Endodermal cell (in vitro differentiated cells): ENCODE measurements around the gene GTPBP8. TPM values are rescaled to one million over a fixed set of nuclear protein-coding genes. Genes with fewer than 3 reads are reported as not detected.
"Not testable (repeated sequence)": the region's sequence is repeated elsewhere in the genome, so short reads cannot be mapped to it uniquely, and the experiment has no call there.

Experiments used
- DNase-seq: peaks from one replicate; pipeline ENCODE4 v3.0.0-alpha.2; 2017
- H3K27ac ChIP-seq: 2 replicates; pipeline ENCODE4 v1.5.1; 2013; ENCODE audit warnings: mild to moderate bottlenecking, low read depth, low read length, moderate library complexity
- H3K27me3 ChIP-seq: 2 replicates; pipeline ENCODE4 v1.6.1; 2013; ENCODE audit warnings: mild to moderate bottlenecking, low read length, moderate library complexity; ENCODE audit not compliant: insufficient read depth, control insufficient read depth, poor library complexity, severe bottlenecking
- H3K36me3 ChIP-seq: 2 replicates; pipeline ENCODE4 v1.7.0; 2013; ENCODE audit warnings: mild to moderate bottlenecking, low read length, moderate library complexity; ENCODE audit not compliant: control insufficient read depth, insufficient read depth
- H3K4me1 ChIP-seq: one replicate; pipeline ENCODE4 v1.7.0; 2013; ENCODE audit warnings: low read length; ENCODE audit not compliant: control insufficient read depth, insufficient read depth
- H3K4me3 ChIP-seq: 2 replicates; pipeline ENCODE4 v1.5.1; 2013; ENCODE audit warnings: mild to moderate bottlenecking, low read length, moderate library complexity
- H3K9ac ChIP-seq: 2 replicates; pipeline ENCODE4 v1.6.1; 2013; ENCODE audit warnings: mild to moderate bottlenecking, low read length, moderate library complexity; ENCODE audit not compliant: poor library complexity, severe bottlenecking; ENCODE audit errors: extremely low read depth
- H3K9me3 ChIP-seq: 2 replicates; pipeline ENCODE4 v1.6.1; 2013; ENCODE audit warnings: mild to moderate bottlenecking, low read length, moderate library complexity; ENCODE audit not compliant: control insufficient read depth
- H3K27ac Mint-ChIP-seq: 2 replicates; pipeline ENCODE4 v1.8.0; 2020; ENCODE audit warnings: mixed read lengths
- H3K27me3 Mint-ChIP-seq: 2 replicates; pipeline ENCODE4 v1.8.0; 2021; ENCODE audit warnings: mild to moderate bottlenecking, mixed read lengths; ENCODE audit not compliant: insufficient read depth
- H3K36me3 Mint-ChIP-seq: 2 replicates; pipeline ENCODE4 v1.8.0; 2020; ENCODE audit warnings: low read depth, mixed read lengths
- H3K4me1 Mint-ChIP-seq: 2 replicates; pipeline ENCODE4 v1.8.0; 2020; ENCODE audit warnings: mixed read lengths
- H3K4me3 Mint-ChIP-seq: 2 replicates; pipeline ENCODE4 v1.8.0; 2020; ENCODE audit warnings: mild to moderate bottlenecking, moderate library complexity, mixed read lengths
- H3K9me3 Mint-ChIP-seq: 2 replicates; pipeline ENCODE4 v1.8.0; 2020; ENCODE audit warnings: mild to moderate bottlenecking, mixed read lengths
- CTCF ChIP-seq: fragments of 200-600 bp; sonication (generic); conservative IDR thresholded peaks from 2 replicates; pipeline ENCODE4 v1.5.0; 2021; ENCODE audit warnings: antibody characterized with exemption, mild to moderate bottlenecking
- WGBS, 2 experiments: methylation state at CpG; one replicate each; pipeline versions ENCODE4 v1.1.5 to v1.1.7; 2013; ENCODE audit warnings: missing lambda C conversion rate in 2 of 2, mixed read lengths in 1 of 2; ENCODE audit not compliant: insufficient coverage in 1 of 2, insufficient read length in 1 of 2; 5-methylcytosine and 5-hydroxymethylcytosine counted together
- total RNA-seq, 2 donors: library from RNA; stranded (reverse); fragmentation: NEBNext Ultra II Directional in 1 of 2; extraction: Animal tissue kit (Norgen Biotek cat#: 25700) in 1 of 2; gene quantifications; 2 replicates in 1 of 2; 3 replicates in 1 of 2; pipeline ENCODE4 v1.2.1, GENCODE V29; 2021

Gene GTPBP8
- total RNA-seq, 2 donors from 2014 or later = 23.9 to 35.5 TPM

DNA sequence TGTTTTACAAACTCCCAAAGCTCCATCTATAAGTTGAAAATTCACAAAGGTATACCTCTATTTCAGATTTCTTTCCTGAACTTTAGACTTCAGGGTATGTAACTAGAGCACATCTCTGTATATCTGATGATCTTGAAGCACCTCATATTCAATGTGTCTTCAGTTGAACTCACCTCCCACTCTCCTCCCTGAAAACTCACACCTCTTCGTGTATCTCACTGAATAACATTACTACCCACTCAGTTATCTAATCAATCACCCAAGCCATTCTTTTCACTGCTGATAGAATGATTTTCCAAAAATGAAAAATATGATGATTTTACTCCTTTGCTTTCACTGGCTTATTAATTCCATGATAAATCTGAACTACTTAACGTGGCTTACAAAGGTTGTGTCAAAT, 52.9 kb downstream of the GTPBP8 start:
- Histone ChIP-seq H3K4me3 (no peak overlapping the region), H3K27me3 (no peaks in the 10 kb centered on the region), H3K9ac (no peak overlapping the region), H3K4me1 (no peaks in the 10 kb centered on the region), H3K36me3 (no peaks in the 10 kb centered on the region), H3K9me3 (peaks cover 16% of the 10 kb centered on the region), H3K27ac (no peak overlapping the region)
- no peak for DNase-seq
- Mint-ChIP-seq H3K27me3 (peaks cover 1% of the 10 kb centered on the region), H3K4me3 (no peak overlapping the region), H3K36me3 (peaks cover 10% of the 10 kb centered on the region), H3K4me1 (no peaks in the 10 kb centered on the region), H3K27ac (no peak overlapping the region), H3K9me3 (peaks cover 28% of the 10 kb centered on the region)
- TF ChIP-seq CTCF = no peak
- 91 to 94% methylated on average over 2 of the region's 2 CpGs for WGBS, 2 experiments

- H3K9ac ChIP-seq, H3K27ac ChIP-seq, H3K4me3 ChIP-seq, H3K27me3 Mint-ChIP-seq, H3K27me3 ChIP-seq, H3K36me3 Mint-ChIP-seq, H3K4me3 Mint-ChIP-seq, H3K4me1 Mint-ChIP-seq, H3K36me3 ChIP-seq, H3K27ac Mint-ChIP-seq, H3K4me1 ChIP-seq, DNase-seq: not testable (repeated sequence)
- peaks cover 16% of the 10 kb centered on the region for H3K9me3 ChIP-seq
- peaks cover 28% of the 10 kb centered on the region for H3K9me3 Mint-ChIP-seq
- 90 to 100% methylated on average over 3 to 39 of the region's 55 CpGs for WGBS, 2 experiments
Measured at GRCh38 chr3:113046186-113046965, 55.6 kb downstream of the GTPBP8 start.

DNA sequence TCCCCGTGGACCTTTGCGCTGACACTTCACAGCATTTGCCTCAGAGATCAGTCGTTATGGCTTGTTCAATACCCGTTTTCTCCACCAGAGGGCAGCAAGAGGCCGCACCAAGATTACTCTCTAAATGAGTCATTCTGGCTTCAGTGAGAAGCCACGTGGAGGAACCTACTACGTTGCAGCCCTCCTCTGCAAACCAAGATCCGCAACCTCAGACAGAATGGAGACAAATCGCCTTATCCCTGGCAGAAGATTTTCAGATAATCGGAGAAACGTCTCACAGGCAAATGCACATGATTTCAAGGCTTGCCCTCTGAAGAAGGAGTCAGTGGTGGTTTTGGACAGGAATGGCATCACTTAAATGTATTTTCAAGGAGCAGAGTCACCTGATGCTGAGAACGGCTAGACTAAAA, 60.5 kb downstream of the GTPBP8 start:
- Mint-ChIP-seq H3K4me1 (peaks cover 3% of the 10 kb centered on the region), H3K27me3 (no peaks in the 10 kb centered on the region)
- 18 to 25% methylated on average over 12 of the region's 12 CpGs for WGBS, 2 experiments

More for the DNA sequence above, 60.5 kb downstream of the GTPBP8 start:
- TF ChIP-seq CTCF = peak; percentile 95
- H3K36me3 Mint-ChIP-seq = peaks cover 4% of the 10 kb centered on the region
- H3K4me3 Mint-ChIP-seq = no peak overlapping the region
- H3K4me3 ChIP-seq = no peak overlapping the region
- H3K9ac ChIP-seq = no peak overlapping the region
- no peak overlapping the region for H3K27ac Mint-ChIP-seq
- H3K27ac ChIP-seq = no peak overlapping the region
- no peaks in the 10 kb centered on the region for H3K27me3 ChIP-seq
- H3K9me3 ChIP-seq = peaks cover 4% of the 10 kb centered on the region
- DNase-seq = peak; percentile 95
- H3K9me3 Mint-ChIP-seq = peaks cover 16% of the 10 kb centered on the region
- no peaks in the 10 kb centered on the region for H3K4me1 ChIP-seq
- H3K36me3 ChIP-seq = no peaks in the 10 kb centered on the region

Other genes with a start within 250 kb of the GTPBP8 start
- not detected for gene CD200R1L, start 144.1 kb upstream of the GTPBP8 start, total RNA-seq
- gene CD200R1, start 15.9 kb upstream of the GTPBP8 start, total RNA-seq = 1 to 10 TPM in 1 of 2 donors, not detected in 1; 1.1 TPM
- gene BOC, start 220.6 kb downstream of the GTPBP8 start, total RNA-seq = 10 to 100 TPM in 1 of 2 donors, 1 to 10 TPM in 1; 9.8 to 12.3 TPM